Measurements from ENCODE around the gene PSD2. TPM values are rescaled to one million over a fixed set of nuclear protein-coding genes. Genes with fewer than 3 reads are reported as not detected.
A peak's percentile ranks its signal among the peaks of the same experiment; 100 is the strongest.

The PSD2 gene
- total RNA-seq, 2 experiments from 2014 or later, result not detected

DNA sequence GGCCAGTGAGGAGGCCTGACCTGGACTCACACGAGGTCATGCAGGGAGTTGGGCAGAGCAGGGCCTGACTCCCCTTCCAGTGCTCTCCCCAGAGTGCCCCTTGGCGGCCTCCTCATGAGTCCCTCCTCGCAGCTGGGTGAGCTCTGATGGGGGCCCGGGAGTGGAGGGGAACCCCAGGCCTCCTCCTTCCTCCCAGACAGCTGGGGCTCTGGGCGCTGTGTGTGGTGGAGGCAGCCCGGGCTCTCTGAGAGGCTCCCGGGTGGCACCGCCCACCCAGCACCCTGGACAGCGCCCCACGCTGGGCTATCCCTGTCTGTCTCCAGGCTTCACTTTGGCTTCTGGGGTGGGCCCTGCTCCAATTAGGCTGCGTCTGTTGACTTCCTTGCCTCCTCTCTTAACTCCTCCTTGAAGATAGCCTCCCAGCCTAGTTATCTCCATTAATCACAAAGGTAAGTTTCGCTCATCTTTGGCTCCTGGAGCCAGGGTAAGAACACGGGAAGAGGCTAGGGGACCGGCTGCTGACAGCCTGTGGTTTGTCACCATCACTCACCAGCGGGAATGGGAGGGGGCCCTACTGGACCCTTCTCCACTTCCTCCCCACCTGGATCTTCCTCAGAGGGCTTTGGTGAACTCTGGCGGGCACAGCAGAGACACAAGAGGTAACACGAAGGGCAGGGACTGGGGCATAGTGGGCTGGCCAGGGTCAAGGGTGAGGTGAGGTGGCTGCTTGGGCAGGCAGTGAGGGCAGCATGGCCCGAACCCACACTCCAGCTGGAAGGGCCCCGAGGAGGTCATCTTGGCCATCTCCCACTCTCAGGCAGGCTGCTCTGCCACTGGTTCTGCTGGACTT, 13.1 kb downstream of the PSD2 start:
- POLR2A ChIA-PET, result no interaction called here
- CTCF ChIA-PET, result no interaction called here
- H3K9me3 Mint-ChIP-seq (ENCODE audit: insufficient read depth), result no peaks in the 10 kb centered on the region

GRCh38 chr5:139809331-139809810, 13.8 kb downstream of the PSD2 start:
- no peaks in the 10 kb centered on the region for H3K4me1 Mint-ChIP-seq (ENCODE audit: low read depth)
- CTCF ChIA-PET, result interaction anchor here (1.0 kb wide), 1 partner anchor 160 kb away, joined by 3 read pairs; no protein-coding TSS in a partner anchor
- DNase-seq (no peak), ATAC-seq (no peak)
- POLR2A ChIA-PET, result no interaction called here
- no peaks in the 10 kb centered on the region for H3K36me3 Mint-ChIP-seq (ENCODE audit: low read depth)
- no peaks in the 10 kb centered on the region for H3K27me3 Mint-ChIP-seq (ENCODE audit: low read depth)
- H3K27ac Mint-ChIP-seq, result no peak overlapping the region
- H3K9me3 Mint-ChIP-seq (ENCODE audit: insufficient read depth), result no peaks in the 10 kb centered on the region
- no peak overlapping the region for H3K4me3 Mint-ChIP-seq

More for the DNA sequence above, 13.1 kb downstream of the PSD2 start:
- no peaks in the 10 kb centered on the region for H3K4me1 Mint-ChIP-seq (ENCODE audit: low read depth)
- no peaks in the 10 kb centered on the region for H3K36me3 Mint-ChIP-seq (ENCODE audit: low read depth)
- no peaks in the 10 kb centered on the region for H3K27me3 Mint-ChIP-seq (ENCODE audit: low read depth)
- ATAC-seq (peak; percentile 89), DNase-seq (peak; percentile 61)
- H3K4me3 Mint-ChIP-seq, result no peak overlapping the region
- no peak overlapping the region for H3K27ac Mint-ChIP-seq

GRCh38 chr5:139810341-139811273, 15.0 kb downstream of the PSD2 start:
- Mint-ChIP-seq H3K27ac (no peak overlapping the region), H3K4me1 (ENCODE audit: low read depth) (no peaks in the 10 kb centered on the region), H3K27me3 (ENCODE audit: low read depth) (no peaks in the 10 kb centered on the region), H3K4me3 (no peak overlapping the region), H3K9me3 (ENCODE audit: insufficient read depth) (no peaks in the 10 kb centered on the region), H3K36me3 (ENCODE audit: low read depth) (no peaks in the 10 kb centered on the region)
- ChIA-PET POLR2A (no interaction called here), CTCF (interaction anchor here (1.0 to 1.6 kb wide), 2 partner anchors 35 to 158 kb away, joined by 3 to 5 read pairs; no protein-coding TSS in a partner anchor)
- ATAC-seq, result no peak
- no peak for DNase-seq

- H3K4me3 Mint-ChIP-seq, result no peak overlapping the region
- ChIA-PET CTCF (interaction anchor here (1.4 to 1.6 kb wide), 2 partner anchors 24 to 36 kb away, joined by 5 to 7 read pairs; no protein-coding TSS in a partner anchor), POLR2A (no interaction called here)
- H3K27ac Mint-ChIP-seq, result no peak overlapping the region
- H3K27me3 Mint-ChIP-seq (ENCODE audit: low read depth), result no peaks in the 10 kb centered on the region
- H3K4me1 Mint-ChIP-seq (ENCODE audit: low read depth), result no peaks in the 10 kb centered on the region
- H3K9me3 Mint-ChIP-seq (ENCODE audit: insufficient read depth), result no peaks in the 10 kb centered on the region
- ATAC-seq (no peak), DNase-seq (no peak)
- H3K36me3 Mint-ChIP-seq (ENCODE audit: low read depth), result no peaks in the 10 kb centered on the region
These were observed 15.6 kb downstream of the PSD2 start for GRCh38 chr5:139811274-139811607.

GRCh38 chr5:139812323-139812722, 16.7 kb downstream of the PSD2 start:
- POLR2A ChIA-PET, result no interaction called here
- CTCF ChIA-PET, result interaction anchor here (1.4 to 1.6 kb wide), 2 partner anchors 25 to 37 kb away, joined by 5 to 7 read pairs; no protein-coding TSS in a partner anchor

DNA sequence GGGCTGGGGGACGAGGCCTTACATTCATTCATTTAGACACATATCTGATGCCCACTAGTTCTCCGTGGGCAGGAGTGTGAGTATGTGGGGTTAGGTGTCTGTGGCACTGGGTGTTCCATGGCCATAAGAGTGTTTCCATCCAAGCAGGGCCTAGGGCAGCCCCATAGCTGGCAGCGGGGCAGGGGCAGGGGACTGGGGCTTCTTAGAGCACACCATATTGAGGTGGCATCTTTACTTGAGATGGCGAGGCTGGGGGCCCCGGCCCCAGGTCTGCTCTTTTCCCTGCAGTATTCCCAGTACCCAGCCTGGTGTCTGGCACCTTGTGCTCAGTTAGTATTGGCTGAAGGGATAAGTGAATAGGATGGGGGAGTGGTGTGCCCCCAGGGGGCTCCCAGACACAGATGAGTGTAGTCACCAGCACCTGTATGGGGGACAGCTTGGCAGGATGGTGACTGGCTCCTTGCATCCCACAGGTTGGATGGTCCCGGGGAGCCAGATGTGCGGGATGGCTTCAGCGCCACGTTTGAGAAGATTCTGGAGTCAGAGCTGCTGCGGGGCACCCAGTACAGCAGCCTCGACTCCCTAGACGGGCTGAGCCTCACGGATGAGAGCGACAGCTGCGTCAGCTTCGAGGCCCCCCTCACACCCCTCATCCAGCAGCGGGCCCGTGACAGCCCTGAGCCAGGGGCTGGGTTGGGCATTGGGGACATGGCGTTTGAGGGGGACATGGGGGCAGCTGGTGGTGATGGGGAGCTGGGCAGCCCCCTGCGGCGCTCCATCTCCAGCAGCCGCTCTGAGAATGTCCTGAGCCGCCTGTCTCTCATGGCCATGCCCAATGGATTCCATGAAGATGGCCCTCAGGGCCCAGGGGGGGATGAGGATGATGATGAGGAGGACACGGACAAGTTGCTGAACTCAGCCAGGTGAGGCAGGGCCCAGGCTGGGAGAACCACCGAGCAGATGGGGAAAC, 17.5 kb downstream of the PSD2 start:
- no peak for DNase-seq
- no peaks in the 10 kb centered on the region for H3K9me3 Mint-ChIP-seq (ENCODE audit: insufficient read depth)
- ChIA-PET POLR2A (no interaction called here), CTCF (no interaction called here)
- no peak overlapping the region for H3K27ac Mint-ChIP-seq
- H3K4me3 Mint-ChIP-seq, result no peak overlapping the region
- no peaks in the 10 kb centered on the region for H3K4me1 Mint-ChIP-seq (ENCODE audit: low read depth)
- ATAC-seq, result no peak
- H3K36me3 Mint-ChIP-seq (ENCODE audit: low read depth), result no peaks in the 10 kb centered on the region
- no peaks in the 10 kb centered on the region for H3K27me3 Mint-ChIP-seq (ENCODE audit: low read depth)

More at GRCh38 chr5:139812323-139812722, 16.7 kb downstream of the PSD2 start:
- no peaks in the 10 kb centered on the region for H3K9me3 Mint-ChIP-seq (ENCODE audit: insufficient read depth)
- no peaks in the 10 kb centered on the region for H3K4me1 Mint-ChIP-seq (ENCODE audit: low read depth)
- no peaks in the 10 kb centered on the region for H3K27me3 Mint-ChIP-seq (ENCODE audit: low read depth)
- ATAC-seq, result no peak
- no peak overlapping the region for H3K27ac Mint-ChIP-seq
- H3K4me3 Mint-ChIP-seq, result no peak overlapping the region
- H3K36me3 Mint-ChIP-seq (ENCODE audit: low read depth), result no peaks in the 10 kb centered on the region
- DNase-seq, result no peak

DNA sequence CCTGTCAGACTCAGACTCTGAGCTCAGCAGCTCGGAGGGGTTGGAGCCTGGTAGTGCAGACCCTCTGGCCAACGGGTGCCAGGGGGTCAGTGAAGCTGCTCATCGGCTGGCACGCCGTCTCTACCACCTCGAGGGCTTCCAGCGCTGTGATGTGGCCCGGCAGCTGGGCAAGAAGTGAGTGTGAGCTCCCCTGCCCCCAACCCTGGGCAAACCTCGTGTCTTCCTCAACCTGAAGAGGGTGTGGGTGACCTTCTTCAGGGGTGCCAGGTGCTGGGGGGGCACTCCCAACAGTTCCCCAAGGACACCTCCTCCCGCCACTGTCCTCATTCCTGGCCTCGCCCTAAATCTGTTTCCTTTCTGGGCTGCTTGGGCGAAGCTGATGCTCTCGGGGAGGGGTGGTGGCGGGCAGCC, 18.6 kb downstream of the PSD2 start:
- DNase-seq (no peak), ATAC-seq (no peak)
- ChIA-PET CTCF (no interaction called here), POLR2A (no interaction called here)
- Mint-ChIP-seq H3K9me3 (ENCODE audit: insufficient read depth) (peaks cover 3% of the 10 kb centered on the region), H3K4me3 (no peak overlapping the region), H3K27ac (no peak overlapping the region), H3K27me3 (ENCODE audit: low read depth) (no peaks in the 10 kb centered on the region), H3K4me1 (ENCODE audit: low read depth) (no peaks in the 10 kb centered on the region), H3K36me3 (ENCODE audit: low read depth) (no peaks in the 10 kb centered on the region)

GRCh38 chr5:139814704-139815280, 19.2 kb downstream of the PSD2 start:
- ChIA-PET POLR2A (no interaction called here), CTCF (no interaction called here)
- no peaks in the 10 kb centered on the region for H3K4me1 Mint-ChIP-seq (ENCODE audit: low read depth)
- peaks cover 2% of the 10 kb centered on the region for H3K27me3 Mint-ChIP-seq (ENCODE audit: low read depth)
- peaks cover 3% of the 10 kb centered on the region for H3K9me3 Mint-ChIP-seq (ENCODE audit: insufficient read depth)
- no peak for ATAC-seq
- no peak overlapping the region for H3K27ac Mint-ChIP-seq
- DNase-seq, result no peak
- H3K4me3 Mint-ChIP-seq, result no peak overlapping the region
- H3K36me3 Mint-ChIP-seq (ENCODE audit: low read depth), result no peaks in the 10 kb centered on the region

- no peaks in the 10 kb centered on the region for H3K4me1 Mint-ChIP-seq (ENCODE audit: low read depth)
- H3K4me3 Mint-ChIP-seq, result no peak overlapping the region
- H3K27me3 Mint-ChIP-seq (ENCODE audit: low read depth), result peaks cover 4% of the 10 kb centered on the region
- POLR2A ChIA-PET, result no interaction called here
- no peak for ATAC-seq
- H3K27ac Mint-ChIP-seq, result no peak overlapping the region
- DNase-seq, result no peak
- H3K36me3 Mint-ChIP-seq (ENCODE audit: low read depth), result no peaks in the 10 kb centered on the region
- peaks cover 3% of the 10 kb centered on the region for H3K9me3 Mint-ChIP-seq (ENCODE audit: insufficient read depth)
- CTCF ChIA-PET, result no interaction called here
These were observed 21.0 kb downstream of the PSD2 start for GRCh38 chr5:139816566-139816965.

DNA sequence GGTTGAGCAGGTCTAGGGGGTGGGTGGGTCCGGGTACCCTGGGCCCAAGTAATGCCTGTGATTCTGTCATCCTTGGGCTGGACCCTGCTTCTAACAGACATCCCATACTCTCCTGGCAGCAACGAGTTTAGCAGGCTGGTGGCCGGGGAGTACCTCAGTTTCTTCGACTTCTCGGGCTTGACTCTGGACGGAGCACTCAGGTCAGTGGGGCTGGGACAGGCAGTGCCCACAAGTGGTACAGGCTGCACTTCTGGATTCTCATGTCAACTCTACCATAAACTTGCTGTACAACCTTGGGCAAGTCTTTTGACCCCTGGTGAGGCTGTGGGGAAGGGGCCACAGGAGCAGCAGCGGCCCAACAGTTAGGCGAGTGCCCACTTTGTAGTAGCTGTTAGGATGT, 21.8 kb downstream of the PSD2 start:
- Mint-ChIP-seq H3K27me3 (ENCODE audit: low read depth) (peaks cover 4% of the 10 kb centered on the region), H3K9me3 (ENCODE audit: insufficient read depth) (peaks cover 3% of the 10 kb centered on the region), H3K4me1 (ENCODE audit: low read depth) (no peaks in the 10 kb centered on the region), H3K27ac (no peak overlapping the region), H3K4me3 (no peak overlapping the region), H3K36me3 (ENCODE audit: low read depth) (no peaks in the 10 kb centered on the region)
- ChIA-PET POLR2A (no interaction called here), CTCF (no interaction called here)
- DNase-seq (no peak), ATAC-seq (no peak)

DNA sequence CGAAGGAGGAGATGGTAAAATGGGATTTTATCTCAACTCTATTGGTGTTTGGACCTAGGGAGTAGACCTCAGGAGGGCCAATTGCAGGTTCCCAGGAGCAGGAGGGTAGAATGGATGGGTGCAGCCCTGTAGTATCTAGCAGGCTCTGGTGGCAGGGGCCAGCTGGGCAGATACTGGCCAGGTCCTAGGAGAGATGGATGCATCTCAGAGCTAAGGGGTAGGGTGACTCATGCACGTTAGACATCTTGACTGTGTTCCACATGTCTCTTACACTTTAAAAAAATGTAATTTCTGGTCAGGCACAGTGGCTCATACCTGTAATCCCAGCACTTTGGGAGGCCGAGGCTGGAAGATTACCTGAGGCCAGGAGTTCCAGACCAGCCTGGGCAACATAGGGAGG, 22.4 kb downstream of the PSD2 start:
- DNase-seq (no peak), ATAC-seq (no peak)
- H3K27ac Mint-ChIP-seq, result no peak overlapping the region
- POLR2A ChIA-PET, result no interaction called here
- CTCF ChIA-PET, result no interaction called here
- no peaks in the 10 kb centered on the region for H3K36me3 Mint-ChIP-seq (ENCODE audit: low read depth)
- H3K9me3 Mint-ChIP-seq (ENCODE audit: insufficient read depth), result peaks cover 3% of the 10 kb centered on the region
- H3K27me3 Mint-ChIP-seq (ENCODE audit: low read depth), result peaks cover 4% of the 10 kb centered on the region
- no peaks in the 10 kb centered on the region for H3K4me1 Mint-ChIP-seq (ENCODE audit: low read depth)
- no peak overlapping the region for H3K4me3 Mint-ChIP-seq

Measured in activated CD8-positive, alpha-beta T cell treated with anti-CD3 and anti-CD28 coated beads, Interleukin-2, amount 10 ng/mL, durations not matched to agents 7 days and 5 days (primary cell).